Liver (tissue), 3 donors: ENCODE data around the gene RAP1GAP2.

Experiments used
- CTCF ChIP-seq: fragments of 150-350 bp; IDR thresholded peaks from 2 replicates; pipeline ENCODE4 v1.5.1; 2017; ENCODE audit warnings: improper control_type of control experiment, low read depth, low read length; ENCODE audit not compliant: missing input control
- EGR1 ChIP-seq, 2 donors: IDR thresholded peaks; 2 replicates each; pipeline ENCODE4 v1.6.1; 2016 to 2018; ENCODE audit warnings: antibody characterized with exemption in 2 of 2, low read depth in 2 of 2
- FOXA2 ChIP-seq: IDR thresholded peaks from 2 replicates; pipeline ENCODE4 v1.6.1; 2016; ENCODE audit warnings: antibody characterized with exemption
- HNF4A ChIP-seq, 2 donors: conservative IDR thresholded peaks; 2 replicates each; pipeline ENCODE4 v1.6.1; 2016; ENCODE audit warnings: antibody characterized with exemption in 2 of 2, mild to moderate bottlenecking in 2 of 2
- JUND ChIP-seq, 2 donors: IDR thresholded peaks; 2 replicates each; pipeline ENCODE4 v1.6.1; 2016; ENCODE audit warnings: antibody characterized with exemption in 2 of 2
- MAX ChIP-seq: IDR thresholded peaks from 2 replicates; pipeline ENCODE4 v1.6.1; 2016; ENCODE audit warnings: antibody characterized with exemption
- NR2F2 ChIP-seq: IDR thresholded peaks from 2 replicates; pipeline ENCODE4 v1.6.1; 2016; ENCODE audit warnings: antibody characterized with exemption
- RAD21 ChIP-seq, 2 donors: IDR thresholded peaks; 2 replicates each; pipeline ENCODE4 v1.6.1; 2016; ENCODE audit warnings: antibody characterized with exemption in 2 of 2, mild to moderate bottlenecking in 2 of 2
- REST ChIP-seq: IDR thresholded peaks from 2 replicates; pipeline ENCODE4 v1.6.1; 2016; ENCODE audit warnings: antibody characterized with exemption, mild to moderate bottlenecking
- RXRA ChIP-seq, 2 donors: IDR thresholded peaks; 2 replicates each; pipeline ENCODE4 v1.6.1; 2017 to 2018; ENCODE audit warnings: antibody characterized with exemption in 2 of 2, mild to moderate bottlenecking in 1 of 2
- SP1 ChIP-seq: IDR thresholded peaks from 2 replicates; pipeline ENCODE4 v1.6.1; 2018; ENCODE audit warnings: antibody characterized with exemption, mild to moderate bottlenecking
- donor health status: healthy.
- donor health status: healthy.

DNA sequence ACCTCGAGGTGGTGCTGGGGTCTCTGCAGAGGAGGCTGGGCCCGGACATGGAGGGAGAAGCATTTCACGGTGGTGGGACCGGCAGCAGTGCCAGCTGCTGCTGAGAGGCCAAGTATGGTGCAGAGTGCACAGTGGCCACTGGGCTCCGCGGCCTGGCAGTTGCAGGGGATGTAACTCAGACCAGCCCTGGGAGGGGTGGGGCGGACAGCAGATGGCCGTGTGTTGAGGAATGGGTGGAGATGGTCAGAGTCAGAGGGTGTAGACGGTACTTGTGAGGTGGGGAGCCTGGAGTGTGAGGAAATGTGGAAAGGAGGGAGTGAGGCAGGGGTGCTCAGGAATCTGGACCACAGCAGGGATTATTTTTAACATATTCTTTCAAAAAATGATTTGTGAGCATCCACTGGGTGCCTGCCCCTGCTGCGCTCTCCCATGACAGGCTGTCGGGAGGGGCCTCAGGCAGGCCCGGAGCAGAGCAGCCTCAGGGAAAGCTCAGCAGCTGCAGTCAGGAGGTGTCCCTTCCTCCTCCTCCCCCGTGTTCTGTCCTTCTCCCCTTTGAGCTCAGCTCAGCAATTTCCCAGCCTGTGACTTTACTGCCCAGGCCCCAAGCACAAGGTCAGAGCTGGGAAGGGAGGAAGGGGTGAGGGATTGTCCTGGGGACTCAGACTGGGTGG is 113.1 kb downstream of the RAP1GAP2 start:
- no peak for TF ChIP-seq CTCF
- no peak for TF ChIP-seq SP1
- TF ChIP-seq RAD21 (IDR thresholded peaks at IDR 0.05) = no peak
- no peak for TF ChIP-seq MAX
- TF ChIP-seq FOXA2 = no peak
- no peak for TF ChIP-seq JUND (IDR thresholded peaks at IDR 0.05)
- no peak for TF ChIP-seq REST
- TF ChIP-seq EGR1 (IDR thresholded peaks at IDR 0.05; ENCODE audit: low read depth in 2 of 2) = no peak
- TF ChIP-seq NR2F2 = no peak
- TF ChIP-seq HNF4A (conservative IDR thresholded peaks at IDR 0.05) = no peak
- no peak for TF ChIP-seq RXRA (IDR thresholded peaks at IDR 0.05)
